NB4 (cell line): ENCODE data around the gene TMEM187.

Experiments used
- DNase-seq: peaks from one replicate; pipeline ENCODE4 v3.0.0; 2010; ENCODE audit warnings: low read depth
- H3K4me3 ChIP-seq: one replicate; pipeline ENCODE4 v1.5.1; 2011; ENCODE audit warnings: mild to moderate bottlenecking, low read depth, low read length, moderate library complexity
- MYC ChIP-seq: IDR thresholded peaks from 2 replicates; pipeline ENCODE4 v1.6.1; 2011; ENCODE audit warnings: low read depth, low read length
- POLR2A ChIP-seq: IDR thresholded peaks from 2 replicates; pipeline ENCODE4 v1.6.1; 2011; ENCODE audit warnings: mild to moderate bottlenecking; ENCODE audit not compliant: insufficient read length; ENCODE audit errors: extremely low read depth
- TF ChIP-seq, protein P1 (sequence below): IDR thresholded peaks from 2 replicates; pipeline ENCODE4 v1.6.1; 2011; ENCODE audit warnings: low read depth, low read length
- TF ChIP-seq, protein P2 (sequence below): IDR thresholded peaks from one replicate; pipeline ENCODE4 v1.5.1; 2012; ENCODE audit warnings: low read depth, low read length

TMEM187 gene

GRCh38 chrX:153972368-153973126, at the start of gene TMEM187:
Gene TMEM187 (plus strand): TSS chrX:153972754. CDS start chrX:153982063, 9,309 bp downstream.
- peak; percentile 96 for DNase-seq
- peak; percentile 40 for TF ChIP-seq POLR2A
- TF ChIP-seq, protein P1, sequence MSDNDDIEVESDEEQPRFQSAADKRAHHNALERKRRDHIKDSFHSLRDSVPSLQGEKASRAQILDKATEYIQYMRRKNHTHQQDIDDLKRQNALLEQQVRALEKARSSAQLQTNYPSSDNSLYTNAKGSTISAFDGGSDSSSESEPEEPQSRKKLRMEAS: no peak
- no peak for TF ChIP-seq MYC
- peak within 1 kb of the TSS; percentile 90 for H3K4me3 ChIP-seq

GRCh38 chrX:153922932-153923857, 49.4 kb upstream of the TMEM187 start:
- TF ChIP-seq, protein P1: no peak
- TF ChIP-seq MYC (no peak), POLR2A (no peak)
- TF ChIP-seq, protein P2, sequence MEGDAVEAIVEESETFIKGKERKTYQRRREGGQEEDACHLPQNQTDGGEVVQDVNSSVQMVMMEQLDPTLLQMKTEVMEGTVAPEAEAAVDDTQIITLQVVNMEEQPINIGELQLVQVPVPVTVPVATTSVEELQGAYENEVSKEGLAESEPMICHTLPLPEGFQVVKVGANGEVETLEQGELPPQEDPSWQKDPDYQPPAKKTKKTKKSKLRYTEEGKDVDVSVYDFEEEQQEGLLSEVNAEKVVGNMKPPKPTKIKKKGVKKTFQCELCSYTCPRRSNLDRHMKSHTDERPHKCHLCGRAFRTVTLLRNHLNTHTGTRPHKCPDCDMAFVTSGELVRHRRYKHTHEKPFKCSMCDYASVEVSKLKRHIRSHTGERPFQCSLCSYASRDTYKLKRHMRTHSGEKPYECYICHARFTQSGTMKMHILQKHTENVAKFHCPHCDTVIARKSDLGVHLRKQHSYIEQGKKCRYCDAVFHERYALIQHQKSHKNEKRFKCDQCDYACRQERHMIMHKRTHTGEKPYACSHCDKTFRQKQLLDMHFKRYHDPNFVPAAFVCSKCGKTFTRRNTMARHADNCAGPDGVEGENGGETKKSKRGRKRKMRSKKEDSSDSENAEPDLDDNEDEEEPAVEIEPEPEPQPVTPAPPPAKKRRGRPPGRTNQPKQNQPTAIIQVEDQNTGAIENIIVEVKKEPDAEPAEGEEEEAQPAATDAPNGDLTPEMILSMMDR: no peak
- no peak overlapping the region for H3K4me3 ChIP-seq
- DNase-seq: no peak

DNA sequence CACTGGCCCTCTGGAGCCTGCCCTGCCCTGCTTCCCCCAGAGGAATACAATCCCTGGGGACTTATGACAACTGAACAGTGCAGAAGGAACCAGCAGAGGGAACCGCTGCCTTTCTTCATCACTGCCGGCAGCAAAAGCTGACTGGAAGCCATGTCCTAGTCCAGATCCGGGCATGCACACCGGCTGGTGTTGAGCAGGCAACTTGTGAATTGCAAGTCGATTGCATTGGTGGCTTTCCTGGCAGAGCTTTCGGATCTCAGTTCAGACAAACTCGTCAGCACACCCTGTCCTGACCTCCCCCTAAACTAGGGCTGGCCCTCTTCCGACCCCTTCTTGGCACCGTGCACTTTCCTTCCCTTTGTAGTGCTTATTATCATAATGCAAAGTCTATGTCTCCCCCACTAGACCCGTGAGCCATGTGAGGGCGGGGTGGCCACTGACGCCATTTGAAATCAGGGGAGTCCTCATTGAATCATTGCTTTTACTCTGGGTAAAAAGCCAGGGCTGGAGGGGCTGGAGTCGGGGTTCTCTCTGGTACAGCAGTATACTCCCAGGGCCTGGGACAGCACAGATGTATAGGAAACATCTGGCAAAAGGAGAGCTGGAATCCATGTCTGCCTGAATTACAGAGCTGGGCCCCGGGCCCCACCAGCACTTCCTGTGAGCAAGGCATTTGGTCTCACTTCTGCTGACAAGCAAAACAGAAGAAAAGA, 48.2 kb upstream of the TMEM187 start:
- H3K4me3 ChIP-seq: no peak overlapping the region
- TF ChIP-seq POLR2A: no peak
- TF ChIP-seq, protein P2: peak; percentile 42
- DNase-seq: peak; percentile 87

GRCh38 chrX:153925387-153925738, 47.2 kb upstream of the TMEM187 start:
- TF ChIP-seq MYC (no peak), POLR2A (no peak)
- TF ChIP-seq, protein P2: no peak
- TF ChIP-seq, protein P1: no peak
- H3K4me3 ChIP-seq: no peak overlapping the region
- DNase-seq: no peak

- H3K4me3 ChIP-seq: peak within 1 kb of the TSS; percentile 69
- no peak for DNase-seq
- no peak for TF ChIP-seq MYC
- TF ChIP-seq POLR2A: no peak
- TF ChIP-seq, protein P1: no peak
- TF ChIP-seq, protein P2: no peak
These were observed 46.6 kb upstream of the TMEM187 start, which contains the start of gene ARHGAP4 for GRCh38 chrX:153925739-153926551. Gene ARHGAP4 (minus strand): TSS chrX:153926264. CDS start chrX:153926202, 62 bp downstream.

- no peak for DNase-seq
- no peak for TF ChIP-seq POLR2A
- TF ChIP-seq MYC: no peak
- TF ChIP-seq, protein P1: no peak
- TF ChIP-seq, protein P2: no peak
- H3K4me3 ChIP-seq: no peak overlapping the region
These were observed 46.0 kb upstream of the TMEM187 start for GRCh38 chrX:153926552-153926857.
